PFSK-1 (cell line): ENCODE measurements around the gene TLN1.
A peak's percentile ranks its signal among the peaks of the same experiment; 100 is the strongest.

Experiments used
- FOXP2 ChIP-seq: optimal IDR thresholded peaks from 2 replicates; pipeline ENCODE3; 2011; ENCODE audit warnings: borderline replicate concordance, control low read depth, inconsistent platforms; ENCODE audit not compliant: insufficient read depth; ENCODE audit errors: extremely low read length, extremely low read depth
- POLR2AphosphoS5 ChIP-seq: IDR thresholded peaks from 2 replicates; pipeline ENCODE4 v1.6.1; 2012; ENCODE audit warnings: low read depth, mild to moderate bottlenecking, control low read depth, low read length, moderate library complexity
- SIN3A ChIP-seq: IDR thresholded peaks from 2 replicates; pipeline ENCODE4 v1.6.1; 2012; ENCODE audit warnings: mild to moderate bottlenecking, low read length, moderate library complexity, borderline replicate concordance; ENCODE audit not compliant: insufficient read depth
- TAF1 ChIP-seq: IDR thresholded peaks from 2 replicates; pipeline ENCODE4 v1.6.1; 2012; ENCODE audit warnings: low read length, control low read depth, borderline replicate concordance; ENCODE audit not compliant: insufficient read depth
- TF ChIP-seq, protein P1 (sequence below), 2 experiments: IDR thresholded peaks; 2 replicates each; pipeline versions ENCODE4 v1.6.1 to v1.8.0; 2011 to 2012; ENCODE audit warnings: low read depth in 2 of 2, low read length in 2 of 2, control low read depth in 1 of 2, inconsistent platforms in 1 of 2, mild to moderate bottlenecking in 1 of 2, moderate library complexity in 1 of 2; ENCODE audit not compliant: insufficient read depth in 1 of 2

TLN1 gene

DNA sequence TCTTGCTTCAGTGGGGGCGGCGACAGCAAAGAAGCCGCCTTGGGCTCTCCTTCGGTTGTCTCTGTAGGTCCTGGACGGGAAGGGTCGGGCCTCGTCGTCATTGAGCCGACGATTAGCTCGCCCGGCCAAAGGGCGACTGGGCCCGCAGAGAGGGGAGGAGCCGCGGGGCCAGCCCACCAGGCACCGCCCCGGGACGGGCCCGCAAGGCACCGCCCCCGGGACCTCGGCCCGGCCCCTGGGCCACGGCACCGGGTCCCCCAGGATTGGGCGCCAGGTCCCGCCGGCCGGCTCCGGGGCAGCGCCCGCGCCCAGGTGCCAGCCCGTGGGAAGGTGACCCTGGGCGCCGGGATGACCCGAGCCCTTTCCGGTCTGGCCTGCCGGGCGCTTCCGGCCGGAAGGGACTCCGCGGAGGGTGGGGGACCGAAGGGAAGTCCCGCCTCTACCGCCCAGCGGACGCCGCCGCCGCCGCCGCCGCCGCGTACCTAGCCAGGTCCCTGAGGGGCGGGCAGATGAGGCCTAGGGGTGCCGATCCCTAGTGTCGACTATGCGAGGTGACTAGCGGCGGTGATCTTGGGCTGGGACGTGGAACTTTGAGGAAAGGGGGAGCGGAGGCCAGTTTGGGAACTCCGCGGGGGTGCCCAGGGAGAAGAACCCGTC is 17.0 kb upstream of the TLN1 start, which contains the start of the genes GBA2 and RGP1:
Gene GBA2 (minus strand): TSS at position 371 of the 657 bp plus-strand sequence. CDS start 524 bp downstream, outside the sequence.
Gene RGP1 (plus strand): TSS at position 430 of the 657 bp plus-strand sequence. CDS start 469 bp downstream, outside the sequence.
- TF ChIP-seq, protein P1, sequence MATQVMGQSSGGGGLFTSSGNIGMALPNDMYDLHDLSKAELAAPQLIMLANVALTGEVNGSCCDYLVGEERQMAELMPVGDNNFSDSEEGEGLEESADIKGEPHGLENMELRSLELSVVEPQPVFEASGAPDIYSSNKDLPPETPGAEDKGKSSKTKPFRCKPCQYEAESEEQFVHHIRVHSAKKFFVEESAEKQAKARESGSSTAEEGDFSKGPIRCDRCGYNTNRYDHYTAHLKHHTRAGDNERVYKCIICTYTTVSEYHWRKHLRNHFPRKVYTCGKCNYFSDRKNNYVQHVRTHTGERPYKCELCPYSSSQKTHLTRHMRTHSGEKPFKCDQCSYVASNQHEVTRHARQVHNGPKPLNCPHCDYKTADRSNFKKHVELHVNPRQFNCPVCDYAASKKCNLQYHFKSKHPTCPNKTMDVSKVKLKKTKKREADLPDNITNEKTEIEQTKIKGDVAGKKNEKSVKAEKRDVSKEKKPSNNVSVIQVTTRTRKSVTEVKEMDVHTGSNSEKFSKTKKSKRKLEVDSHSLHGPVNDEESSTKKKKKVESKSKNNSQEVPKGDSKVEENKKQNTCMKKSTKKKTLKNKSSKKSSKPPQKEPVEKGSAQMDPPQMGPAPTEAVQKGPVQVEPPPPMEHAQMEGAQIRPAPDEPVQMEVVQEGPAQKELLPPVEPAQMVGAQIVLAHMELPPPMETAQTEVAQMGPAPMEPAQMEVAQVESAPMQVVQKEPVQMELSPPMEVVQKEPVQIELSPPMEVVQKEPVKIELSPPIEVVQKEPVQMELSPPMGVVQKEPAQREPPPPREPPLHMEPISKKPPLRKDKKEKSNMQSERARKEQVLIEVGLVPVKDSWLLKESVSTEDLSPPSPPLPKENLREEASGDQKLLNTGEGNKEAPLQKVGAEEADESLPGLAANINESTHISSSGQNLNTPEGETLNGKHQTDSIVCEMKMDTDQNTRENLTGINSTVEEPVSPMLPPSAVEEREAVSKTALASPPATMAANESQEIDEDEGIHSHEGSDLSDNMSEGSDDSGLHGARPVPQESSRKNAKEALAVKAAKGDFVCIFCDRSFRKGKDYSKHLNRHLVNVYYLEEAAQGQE (IDR thresholded peaks at IDR 0.05; ENCODE audit: insufficient read depth in 1 of 2, low read depth in 2 of 2, low read length in 2 of 2): no peak
- TF ChIP-seq SIN3A (no peak), FOXP2 (no peak), TAF1 (no peak), POLR2AphosphoS5 (peak; percentile 34; the same call in 1 of the 2 replicates)

DNA sequence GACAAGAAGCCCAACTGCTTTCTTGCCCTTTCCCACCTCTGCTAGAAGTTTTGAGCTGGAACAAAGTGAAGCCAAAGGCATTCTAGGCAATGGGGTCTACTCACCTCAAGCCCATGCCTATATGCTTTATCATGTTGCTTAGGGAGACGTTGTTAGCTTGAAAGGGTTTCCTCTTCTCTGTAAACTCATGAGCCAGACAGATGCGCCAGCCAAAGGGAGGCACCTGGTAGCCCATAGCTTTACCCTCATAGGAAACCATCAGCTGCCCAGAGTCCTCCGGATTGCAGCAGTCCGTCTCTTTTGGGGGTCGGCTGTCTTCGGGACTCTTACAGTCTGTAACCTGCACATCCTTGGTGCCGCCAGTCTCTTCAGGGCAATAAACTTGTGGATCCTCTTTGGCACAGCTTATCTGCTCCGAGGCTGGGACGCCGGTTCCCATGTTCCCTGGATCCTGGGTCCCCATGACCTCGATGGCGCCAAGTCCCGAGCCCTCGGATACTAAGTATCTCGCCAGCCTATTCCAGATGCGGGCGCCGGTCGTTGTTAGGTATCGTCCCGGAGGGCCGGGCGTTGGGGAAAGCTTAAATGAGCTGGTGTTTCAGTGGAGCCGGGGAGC is 16.4 kb upstream of the TLN1 start:
- TF ChIP-seq TAF1: no peak
- 0 out of 2 replicates have a peak, but pooled peaks have one; percentile 28 for TF ChIP-seq SIN3A

GRCh38 chr9:35746583-35746982 is 14.6 kb upstream of the TLN1 start:
- no peak for TF ChIP-seq FOXP2
- no peak for TF ChIP-seq POLR2AphosphoS5

GRCh38 chr9:35745569-35745968 is 13.6 kb upstream of the TLN1 start:
- TF ChIP-seq FOXP2 (no peak), POLR2AphosphoS5 (no peak), SIN3A (no peak), TAF1 (no peak)
- TF ChIP-seq, protein P1 (IDR thresholded peaks at IDR 0.05; ENCODE audit: insufficient read depth in 1 of 2, low read depth in 2 of 2, low read length in 2 of 2): no peak

- TF ChIP-seq, protein P1 (IDR thresholded peaks at IDR 0.05; ENCODE audit: insufficient read depth in 1 of 2, low read depth in 2 of 2, low read length in 2 of 2): no peak
- TF ChIP-seq SIN3A (no peak), POLR2AphosphoS5 (no peak)
Observed at GRCh38 chr9:35743880-35744518, 12.0 kb upstream of the TLN1 start.

GRCh38 chr9:35743452-35743851 is 11.5 kb upstream of the TLN1 start:
- TF ChIP-seq FOXP2: no peak
- no peak for TF ChIP-seq TAF1
- TF ChIP-seq SIN3A: no peak
- TF ChIP-seq, protein P1 (IDR thresholded peaks at IDR 0.05; ENCODE audit: insufficient read depth in 1 of 2, low read depth in 2 of 2, low read length in 2 of 2): no peak
